Heart left ventricle (tissue), 13 donors: ENCODE data around the gene RPL13A.

Source experiments
- CTCF ChIP-seq, 12 donors: fragments of 200-600 bp; sonication (generic) in 4 of 12; IDR thresholded peaks; one replicate each; pipeline versions ENCODE4 v1.5.0 to v1.8.0; 2018 to 2022; ENCODE audit warnings: antibody characterized with exemption in 12 of 12, mild to moderate bottlenecking in 5 of 12
- POLR2A ChIP-seq, 2 donors: fragments of 450-650 bp; IDR thresholded peaks; one replicate each; pipeline ENCODE4 v1.6.1; 2017; ENCODE audit warnings: antibody characterized with exemption in 2 of 2, mild to moderate bottlenecking in 2 of 2, moderate library complexity in 2 of 2
- donor health status: ischemic (EF 13 %, LVEDD 7.1; RV severe dilation, severe dysfunction).
- donor health status: DM: no; HTN: yes; CAD: no.
- donor health status: DM: no; HTN: no; CAD: no.
- donor health status: ischemic (EF 25% LVEDD 6.9; RV normal size, moderate dysfunction).
- donor health status: ischemic (EF 25% LVEDD 5.7; RV mildly dilated, moderate dysfunction).
- donor health status: ischemic (EF 35%, LVEDD 5.7; RV mildly dilated, moderate dysfunction).
- donor health status: nonischemic (EF 11% LVEDD 7.7; RV severe dilation, severe dysfunction).
- donor health status: DM: yes; HTN: yes; CAD: no.
- donor health status: PGD.
- donor health status: ischemic (EF 29% LVEDD 5.4; RV normal size, mild dysfunction).
- donor health status: nonischemic (EF 23%, LVEDD 6.1; RV moderate dilation, normal function).

DNA sequence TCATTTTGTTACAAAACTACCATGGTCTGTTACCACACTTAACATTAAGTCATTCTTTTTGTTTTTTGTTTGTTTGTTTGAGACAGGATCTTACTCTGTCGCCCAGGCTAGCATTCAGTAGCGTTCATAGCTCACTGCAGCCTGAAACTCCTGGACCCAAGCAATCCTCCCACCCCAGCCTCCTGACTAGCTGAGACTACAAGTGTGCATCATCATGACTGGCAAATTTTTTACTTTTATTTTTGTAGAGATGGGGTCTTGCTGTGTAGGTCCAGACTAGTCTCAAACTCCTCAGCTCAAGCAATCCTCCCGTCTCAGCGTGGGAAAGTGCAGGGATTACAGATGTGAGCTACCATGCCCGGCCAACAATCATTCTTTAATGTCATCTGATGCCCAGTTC lies 31.1 kb upstream of the RPL13A start:
- TF ChIP-seq CTCF (IDR thresholded peaks at IDR 0.05) (no peak), POLR2A (IDR thresholded peaks at IDR 0.05) (no peak)
